Urothelium cell line (cell line): Measurements from ENCODE around the gene CALHM3.
A peak's percentile ranks its signal among the peaks of the same experiment; 100 is the strongest.

Source experiments
- DNase-seq: peaks from one replicate; pipeline ENCODE4 v3.0.0; 2011; ENCODE audit warnings: low spot score, mixed read lengths
- FAIRE-seq: peaks from 2 replicates; lab custom pipeline; 2011; peaks lifted over from hg19 to GRCh38; lab: Jason Lieb, UNC

The CALHM3 gene

GRCh38 chr10:103476046-103476768 is 2.8 kb downstream of the CALHM3 start:
- DNase-seq (no peak), FAIRE-seq (no peak)

GRCh38 chr10:103475437-103475836 is 3.6 kb downstream of the CALHM3 start:
- FAIRE-seq (no peak), DNase-seq (no peak)

- DNase-seq (no peak), FAIRE-seq (no peak)
Observed at GRCh38 chr10:103474077-103474476, 5.0 kb downstream of the CALHM3 start.

- DNase-seq (no peak), FAIRE-seq (no peak)
Observed at GRCh38 chr10:103473261-103473671, 5.8 kb downstream of the CALHM3 start.

- no peak for DNase-seq
- no peak for FAIRE-seq
Observed at GRCh38 chr10:103472005-103472404, 7.0 kb downstream of the CALHM3 start.

GRCh38 chr10:103470761-103471653 is 8.0 kb downstream of the CALHM3 start:
- FAIRE-seq (peak; percentile 20), DNase-seq (peak; percentile 87)

GRCh38 chr10:103469201-103469600 is 9.8 kb downstream of the CALHM3 start:
- FAIRE-seq (no peak), DNase-seq (no peak)

- DNase-seq = no peak
- no peak for FAIRE-seq
Observed at GRCh38 chr10:103467406-103467805, 11.6 kb downstream of the CALHM3 start.

GRCh38 chr10:103466734-103467133 is 12.3 kb downstream of the CALHM3 start:
- no peak for DNase-seq
- FAIRE-seq = no peak

GRCh38 chr10:103465411-103466179 is 13.4 kb downstream of the CALHM3 start:
- FAIRE-seq (no peak), DNase-seq (no peak)

GRCh38 chr10:103463499-103463898 is 15.5 kb downstream of the CALHM3 start:
- no peak for DNase-seq
- no peak for FAIRE-seq

- FAIRE-seq (no peak), DNase-seq (no peak)
Observed at GRCh38 chr10:103459615-103460014, 19.4 kb downstream of the CALHM3 start.

GRCh38 chr10:103458720-103459119 is 20.3 kb downstream of the CALHM3 start, which contains the start of gene CALHM1:
Gene CALHM1 (minus strand): TSS chr10:103458900. CDS start chr10:103458751, 149 bp downstream.
- FAIRE-seq = no peak
- no peak for DNase-seq

GRCh38 chr10:103457896-103458583 is 21.0 kb downstream of the CALHM3 start:
- FAIRE-seq (no peak), DNase-seq (no peak)

GRCh38 chr10:103457176-103457712 is 21.8 kb downstream of the CALHM3 start:
- FAIRE-seq (no peak), DNase-seq (no peak)

- no peak for FAIRE-seq
- no peak for DNase-seq
Observed at GRCh38 chr10:103456074-103456660, 22.9 kb downstream of the CALHM3 start.

GRCh38 chr10:103455235-103455634 is 23.8 kb downstream of the CALHM3 start:
- FAIRE-seq (no peak), DNase-seq (no peak)

GRCh38 chr10:103454026-103454425 is 25.0 kb downstream of the CALHM3 start:
- no peak for FAIRE-seq
- no peak for DNase-seq

GRCh38 chr10:103452506-103453230 is 26.4 kb downstream of the CALHM3 start:
- DNase-seq (no peak), FAIRE-seq (no peak)
